B cell (primary cell): ENCODE measurements around the gene UBL3.

Experiments used
- EZH2 ChIP-seq: IDR thresholded peaks from 2 replicates; pipeline ENCODE4 v1.6.1; 2012; ENCODE audit warnings: borderline replicate concordance, low read depth, mild to moderate bottlenecking, moderate library complexity, low read length; ENCODE audit not compliant: insufficient read depth, poor library complexity, severe bottlenecking
- TF ChIP-seq, protein P1 (sequence below): fragments of 200-600 bp; IDR thresholded peaks from one replicate; pipeline ENCODE4 v1.8.0; 2022; ENCODE audit warnings: antibody characterized with exemption, mild to moderate bottlenecking

- TF ChIP-seq, protein P1, sequence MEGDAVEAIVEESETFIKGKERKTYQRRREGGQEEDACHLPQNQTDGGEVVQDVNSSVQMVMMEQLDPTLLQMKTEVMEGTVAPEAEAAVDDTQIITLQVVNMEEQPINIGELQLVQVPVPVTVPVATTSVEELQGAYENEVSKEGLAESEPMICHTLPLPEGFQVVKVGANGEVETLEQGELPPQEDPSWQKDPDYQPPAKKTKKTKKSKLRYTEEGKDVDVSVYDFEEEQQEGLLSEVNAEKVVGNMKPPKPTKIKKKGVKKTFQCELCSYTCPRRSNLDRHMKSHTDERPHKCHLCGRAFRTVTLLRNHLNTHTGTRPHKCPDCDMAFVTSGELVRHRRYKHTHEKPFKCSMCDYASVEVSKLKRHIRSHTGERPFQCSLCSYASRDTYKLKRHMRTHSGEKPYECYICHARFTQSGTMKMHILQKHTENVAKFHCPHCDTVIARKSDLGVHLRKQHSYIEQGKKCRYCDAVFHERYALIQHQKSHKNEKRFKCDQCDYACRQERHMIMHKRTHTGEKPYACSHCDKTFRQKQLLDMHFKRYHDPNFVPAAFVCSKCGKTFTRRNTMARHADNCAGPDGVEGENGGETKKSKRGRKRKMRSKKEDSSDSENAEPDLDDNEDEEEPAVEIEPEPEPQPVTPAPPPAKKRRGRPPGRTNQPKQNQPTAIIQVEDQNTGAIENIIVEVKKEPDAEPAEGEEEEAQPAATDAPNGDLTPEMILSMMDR, result no peak
- no peak for TF ChIP-seq EZH2
Observed at GRCh38 chr13:29846475-29847256, 3.8 kb downstream of the UBL3 start.
